HG03571 (cell line): ENCODE measurements around the gene APOL2.
"Not testable (repeated sequence)": the region's sequence is repeated elsewhere in the genome, so short reads cannot be mapped to it uniquely, and the experiment has no call there.

Experiments
- ATAC-seq: cut with Tn5 transposase; IDR thresholded peaks from one replicate; pipeline ENCODE4 v1.9.1; 2021; ENCODE audit not compliant: unreplicated experiment

The APOL2 gene

GRCh38 chr22:36224245-36224644 is 15.1 kb downstream of the APOL2 start:
- no peak for ATAC-seq

DNA sequence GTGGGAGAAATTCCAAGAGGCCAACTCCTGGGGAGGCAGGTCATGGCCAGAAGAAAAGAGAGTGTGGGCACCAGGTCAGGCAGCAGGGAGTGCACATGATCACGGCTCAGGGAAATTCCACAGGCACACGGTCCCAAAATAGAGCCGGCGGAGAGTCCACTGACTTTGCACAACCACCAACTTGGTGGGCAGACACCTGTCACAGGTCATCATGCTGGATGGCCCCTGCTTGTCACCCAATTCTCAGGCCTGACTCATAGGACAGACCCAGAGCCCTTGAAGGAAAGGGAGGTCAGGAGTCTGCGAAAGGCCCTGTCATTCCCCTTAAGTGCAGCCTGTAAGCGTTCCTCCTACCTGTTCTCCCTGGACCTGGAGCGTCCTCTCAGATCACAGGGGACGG is 15.8 kb downstream of the APOL2 start:
- ATAC-seq, result no peak

DNA sequence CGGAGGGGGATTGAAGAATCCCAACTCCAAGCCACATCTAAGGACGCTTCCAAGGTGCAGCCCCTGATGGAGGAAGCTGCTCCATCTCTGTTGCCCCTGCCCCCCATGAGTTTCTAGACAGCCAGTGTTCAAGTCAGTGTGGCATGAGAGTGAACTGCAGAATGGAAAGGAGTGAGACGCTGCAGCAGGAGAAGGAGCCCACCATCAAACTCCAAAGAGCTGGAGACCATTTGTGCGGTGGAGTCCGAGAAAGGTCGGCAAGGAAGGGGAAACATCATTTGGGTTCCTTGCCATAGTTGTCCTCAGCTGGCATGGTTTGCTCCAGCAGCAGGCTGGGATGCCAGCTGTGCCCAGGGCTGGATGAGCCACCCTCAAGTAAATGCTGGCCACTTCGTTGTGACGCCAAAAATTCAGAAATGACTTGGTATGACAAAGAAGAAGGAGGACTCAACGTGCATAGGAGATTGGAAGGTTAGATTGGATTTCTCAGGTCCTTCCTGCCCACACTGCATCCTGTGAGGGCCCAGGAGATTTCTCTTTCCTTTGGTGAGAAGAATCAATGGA is 16.4 kb downstream of the APOL2 start:
- no peak for ATAC-seq

GRCh38 chr22:36221799-36222751 is 17.3 kb downstream of the APOL2 start:
- ATAC-seq, result no peak

DNA sequence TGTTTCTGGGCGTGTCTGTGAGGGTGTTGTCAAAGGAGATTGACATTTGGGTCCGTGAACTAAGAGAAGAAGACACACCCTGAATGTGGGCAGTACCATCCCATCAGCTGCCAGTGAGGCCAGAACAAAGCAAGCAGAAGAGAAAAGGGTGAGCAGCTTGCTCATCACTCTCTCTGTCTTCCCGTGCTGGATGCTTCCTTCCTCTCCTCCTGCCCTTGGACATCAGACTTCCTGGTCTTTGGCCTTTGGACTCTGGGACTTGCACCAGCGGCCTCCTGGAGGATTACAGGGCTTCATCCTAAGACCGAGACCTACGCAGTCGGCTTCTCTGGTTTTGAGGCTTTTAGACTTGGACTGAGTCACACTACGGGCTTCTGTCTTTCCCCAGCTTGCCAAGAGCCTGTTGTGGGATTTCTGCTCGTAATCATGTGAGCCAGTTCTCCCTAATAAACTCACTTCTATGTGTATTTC is 18.8 kb downstream of the APOL2 start:
- no peak for ATAC-seq

DNA sequence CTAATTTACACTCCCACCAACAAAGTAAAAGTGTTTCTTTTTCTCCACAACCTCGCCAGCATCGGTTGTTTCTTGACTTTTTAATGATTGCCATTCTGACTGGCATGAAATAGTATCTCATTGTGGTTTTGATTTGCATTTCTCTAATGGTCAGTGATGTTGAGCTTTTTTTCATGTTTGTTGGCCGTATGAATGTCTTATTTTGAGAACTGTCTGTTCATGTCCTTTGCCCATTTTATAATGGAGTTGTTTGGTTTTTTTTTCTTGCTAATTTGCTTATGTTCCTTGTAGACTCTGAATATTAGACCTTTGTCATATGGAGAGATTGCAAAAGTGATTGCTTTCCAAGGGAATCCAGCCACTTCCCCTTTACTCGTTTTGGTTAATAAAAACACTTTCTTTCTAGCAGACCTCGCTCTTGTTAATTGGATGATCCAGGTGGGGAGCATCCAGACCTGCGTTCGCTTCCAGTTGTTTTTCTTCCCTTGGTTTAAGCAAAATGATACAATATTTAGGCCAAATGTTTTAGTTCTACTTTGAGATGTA is 20.6 kb downstream of the APOL2 start:
- no peak for ATAC-seq

- no peak for ATAC-seq
These were observed 23.3 kb downstream of the APOL2 start for GRCh38 chr22:36215981-36216380.

DNA sequence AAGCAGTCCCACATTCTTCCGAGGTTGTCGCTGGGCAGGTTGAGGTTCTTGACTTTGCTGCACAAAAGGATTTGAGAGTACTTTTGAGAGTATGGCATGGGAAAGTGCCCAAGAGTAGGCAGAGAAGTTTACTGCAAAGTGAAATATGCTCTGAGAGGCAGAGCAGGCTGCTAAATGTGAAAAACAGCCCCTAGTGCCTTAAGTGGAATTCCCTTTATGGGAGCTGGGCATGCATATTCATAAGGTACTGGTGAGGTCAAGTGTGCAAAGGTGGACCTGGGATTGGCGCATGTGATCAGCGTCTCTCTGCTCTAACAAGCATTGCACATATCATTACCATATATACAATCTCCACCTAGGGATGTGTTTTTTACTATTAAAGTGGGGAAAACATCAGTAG is 25.7 kb downstream of the APOL2 start:
- ATAC-seq, result no peak

DNA sequence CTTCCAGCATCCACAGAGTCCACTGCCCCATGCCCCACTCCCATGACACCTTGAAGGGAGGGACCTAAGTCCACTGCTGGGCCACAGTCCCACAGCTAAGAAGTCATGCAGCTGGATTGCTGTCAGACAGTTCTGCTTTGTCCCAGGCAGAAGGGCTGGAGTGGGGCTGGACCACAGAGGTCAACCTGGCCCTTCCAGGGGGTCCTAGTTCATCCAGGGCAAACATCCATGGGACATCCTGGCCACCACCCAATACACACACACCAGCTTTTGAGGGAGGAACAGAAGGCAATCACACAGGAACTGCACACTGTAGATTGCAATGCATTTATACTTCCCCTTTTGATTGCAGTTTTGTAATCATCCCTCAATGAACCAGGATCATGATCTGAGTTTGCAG is 26.4 kb downstream of the APOL2 start:
- ATAC-seq, result no peak

- ATAC-seq, result no peak
These were observed 28.0 kb downstream of the APOL2 start for GRCh38 chr22:36211237-36211861.

DNA sequence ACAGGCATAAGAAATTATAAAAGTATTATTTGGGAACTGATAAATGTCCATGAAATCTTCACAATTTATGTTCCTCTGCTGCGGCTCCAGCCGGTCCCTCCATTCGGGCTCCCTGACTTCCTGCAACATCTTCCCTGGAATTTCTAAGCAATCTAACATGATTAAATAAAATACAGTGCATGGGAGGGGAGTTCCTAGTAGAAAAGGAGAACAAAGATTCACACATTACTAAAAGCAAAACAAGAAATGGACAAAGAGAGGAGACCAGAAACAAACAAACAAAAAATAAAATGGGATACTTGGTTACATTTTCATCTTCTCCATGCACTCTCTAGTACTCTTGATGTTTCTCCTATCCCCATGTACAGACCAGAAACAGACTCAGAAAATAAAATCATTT is 29.1 kb downstream of the APOL2 start:
- no peak for ATAC-seq

- ATAC-seq, result not testable (repeated sequence)
These were observed 29.8 kb downstream of the APOL2 start for GRCh38 chr22:36209488-36209908.

DNA sequence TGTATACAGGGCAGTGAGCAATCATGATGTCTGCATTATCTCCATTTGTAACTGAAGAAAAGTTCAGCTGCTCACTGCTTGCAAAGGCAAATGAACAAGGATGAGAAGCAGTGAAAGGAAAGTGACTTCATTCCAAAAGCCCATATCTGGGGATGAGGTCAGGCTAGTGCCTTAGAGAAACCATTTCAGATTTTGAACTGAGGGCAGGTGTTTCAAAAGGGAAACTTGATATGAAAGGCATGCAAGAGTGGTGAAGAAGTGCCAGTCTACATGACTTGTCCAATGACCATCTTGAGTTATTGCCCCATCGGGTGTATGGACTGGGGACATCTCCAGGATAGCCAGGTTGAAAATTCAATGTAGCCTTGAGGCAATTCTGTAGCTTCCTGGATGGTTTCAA is 30.4 kb downstream of the APOL2 start:
- ATAC-seq, result no peak

GRCh38 chr22:36208162-36208765 is 31.1 kb downstream of the APOL2 start:
- no peak for ATAC-seq

GRCh38 chr22:36206255-36206654 is 33.1 kb downstream of the APOL2 start:
- ATAC-seq, result no peak

- not testable (repeated sequence) for ATAC-seq
These were observed 33.8 kb downstream of the APOL2 start for GRCh38 chr22:36205573-36205972.

- ATAC-seq, result no peak
These were observed 34.7 kb downstream of the APOL2 start for GRCh38 chr22:36204632-36205015.

GRCh38 chr22:36204001-36204631 is 35.2 kb downstream of the APOL2 start:
- no peak for ATAC-seq

DNA sequence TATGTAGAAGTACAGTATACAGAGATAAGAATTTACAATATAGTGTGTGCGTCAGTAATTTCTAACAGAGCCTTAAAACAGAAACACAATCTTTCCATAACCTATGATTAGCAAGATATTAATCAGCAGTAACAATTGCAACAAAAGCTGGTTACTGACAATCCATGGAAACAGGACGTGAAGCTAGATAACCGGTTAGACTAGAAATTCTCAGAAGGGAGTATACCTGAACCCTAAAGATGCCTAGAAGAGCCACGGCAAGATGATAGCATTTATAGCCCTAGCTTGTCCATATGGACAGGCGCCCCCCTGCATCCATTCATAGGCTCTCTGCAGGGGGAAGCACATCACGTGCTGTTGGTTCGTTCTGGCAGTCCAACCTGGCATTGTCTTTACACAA is 35.9 kb downstream of the APOL2 start:
- not testable (repeated sequence) for ATAC-seq

- ATAC-seq, result not testable (repeated sequence)
These were observed 36.4 kb downstream of the APOL2 start for GRCh38 chr22:36202906-36203305.
